ENCODE measurements around the gene PSMD1.

- TF ChIP-seq CTCF (IDR thresholded peaks at IDR 0.05; ENCODE audit: insufficient read depth, low read length, poor library complexity, severe bottlenecking) (no peak), EZH2phosphoT487 (conservative IDR thresholded peaks at IDR 0.05; ENCODE audit: low read length) (no peak)
Measured at GRCh38 chr2:231191896-231192872, 135.5 kb downstream of the PSMD1 start.
